ENCODE results near the gene ZNF823. TPM values are rescaled to one million over a fixed set of nuclear protein-coding genes. Genes with fewer than 3 reads are reported as not detected.
A peak's percentile ranks its signal among the peaks of the same experiment; 100 is the strongest.

Gene ZNF823
- total and polyA plus RNA-seq, 2 of the 13 experiments (the other 11 are each of a cell fraction or from before 2014, with no cell fraction given), result 5.7 to 11.7 TPM

DNA sequence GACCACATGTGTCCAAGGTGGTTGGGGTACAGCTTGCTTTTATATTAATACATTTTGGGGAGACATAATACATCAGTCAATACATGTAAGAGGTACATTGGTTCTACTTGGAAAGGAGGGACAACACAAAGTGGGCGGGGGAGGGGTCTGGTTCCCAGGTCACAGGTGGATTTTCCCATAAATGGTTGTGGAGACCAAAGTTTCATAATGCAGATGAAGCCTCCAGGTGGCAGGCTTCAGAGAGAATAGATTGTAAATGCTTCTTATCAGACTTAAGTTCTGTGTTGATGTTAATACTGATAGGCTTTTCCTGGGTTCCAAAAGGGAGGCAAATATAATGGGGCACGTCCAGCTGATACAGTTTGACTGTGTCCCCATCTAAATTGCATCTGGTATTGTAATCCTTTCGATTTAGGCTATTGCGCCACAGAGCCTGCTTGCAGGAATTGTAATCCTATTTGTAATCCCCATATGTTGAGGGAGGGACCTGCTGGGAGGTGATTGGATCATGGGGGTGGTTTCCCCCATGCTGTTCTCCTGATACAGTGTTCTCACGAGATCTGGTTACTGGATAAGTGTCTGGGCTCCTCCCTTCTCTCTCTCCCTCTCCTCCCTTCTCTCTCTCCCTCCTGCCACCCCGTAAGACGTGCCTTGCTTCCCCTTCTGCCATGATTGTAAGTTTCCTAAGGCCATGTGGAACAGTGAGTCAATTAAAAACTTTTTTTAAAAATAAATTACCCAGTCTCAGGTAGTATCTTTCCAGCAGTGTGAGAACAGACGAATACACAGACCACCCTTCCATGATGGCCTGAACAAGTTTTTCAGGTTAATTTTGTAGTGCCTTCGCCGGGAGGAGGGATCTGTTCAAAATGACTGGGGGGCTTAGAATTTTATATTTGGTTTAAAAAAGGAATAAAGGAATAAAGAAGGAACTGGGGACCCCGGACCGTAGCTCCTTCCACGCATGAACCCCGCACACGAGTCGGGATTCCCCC, 44.9 kb downstream of the ZNF823 start (continued):
- TF ChIP-seq MLLT10 (CRISPR knock-in tag; IDR thresholded peaks at IDR 0.05) (no peak), ONECUT2 (CRISPR knock-in tag; IDR thresholded peaks at IDR 0.05) (no peak), ZNF644 (CRISPR knock-in tag; IDR thresholded peaks at IDR 0.05; ENCODE audit: low read depth) (no peak), MXI1 (IDR thresholded peaks at IDR 0.05; ENCODE audit: borderline replicate concordance, low read depth, low read length) (no peak), MIER2 (CRISPR knock-in tag; IDR thresholded peaks at IDR 0.05) (no peak), SP5 (CRISPR knock-in tag; IDR thresholded peaks at IDR 0.05; ENCODE audit: borderline replicate concordance, low read depth) (peak; percentile 49; the same call in 1 of the 2 replicates), MYC (CRISPR knock-in tag; IDR thresholded peaks at IDR 0.05; ENCODE audit: borderline replicate concordance) (no peak), ZNF431 (CRISPR knock-in tag; IDR thresholded peaks at IDR 0.05; ENCODE audit: borderline replicate concordance, low read depth) (peak; percentile 95; the same call in 1 of the 2 replicates), ETV5 (CRISPR knock-in tag; IDR thresholded peaks at IDR 0.05; ENCODE audit: borderline replicate concordance) (no peak), KLF15 (CRISPR knock-in tag; IDR thresholded peaks at IDR 0.05; ENCODE audit: borderline replicate concordance) (no peak), GATAD2A (CRISPR knock-in tag; IDR thresholded peaks at IDR 0.05) (0 out of 2 replicates have a peak, but pooled peaks have one; percentile 21), SMC3 (IDR thresholded peaks at IDR 0.05; ENCODE audit: low read length) (no peak; the same call in 1 of the 2 replicates), ZMYM4 (CRISPR knock-in tag; IDR thresholded peaks at IDR 0.05) (peak; percentile 80), ZFP41 (CRISPR knock-in tag; IDR thresholded peaks at IDR 0.05; ENCODE audit: borderline replicate concordance) (no peak), ZNF124 (CRISPR knock-in tag; IDR thresholded peaks at IDR 0.05) (no peak), NR2C2 (CRISPR knock-in tag; IDR thresholded peaks at IDR 0.05; ENCODE audit: borderline replicate concordance) (no peak), NCOA5 (CRISPR knock-in tag; IDR thresholded peaks at IDR 0.05) (no peak), ATM (IDR thresholded peaks at IDR 0.05; ENCODE audit: borderline replicate concordance) (no peak), ZNF20 (CRISPR knock-in tag; IDR thresholded peaks at IDR 0.05) (no peak), CEBPB (IDR thresholded peaks at IDR 0.05; ENCODE audit: borderline replicate concordance, low read depth, low read length) (peak; percentile 91), SMAD9 (CRISPR knock-in tag; IDR thresholded peaks at IDR 0.05) (no peak), FOXK1 (CRISPR knock-in tag; IDR thresholded peaks at IDR 0.05; ENCODE audit: borderline replicate concordance, low read depth) (0 out of 2 replicates have a peak, but pooled peaks have one; percentile 29)
- TF ChIP-seq, protein P1, sequence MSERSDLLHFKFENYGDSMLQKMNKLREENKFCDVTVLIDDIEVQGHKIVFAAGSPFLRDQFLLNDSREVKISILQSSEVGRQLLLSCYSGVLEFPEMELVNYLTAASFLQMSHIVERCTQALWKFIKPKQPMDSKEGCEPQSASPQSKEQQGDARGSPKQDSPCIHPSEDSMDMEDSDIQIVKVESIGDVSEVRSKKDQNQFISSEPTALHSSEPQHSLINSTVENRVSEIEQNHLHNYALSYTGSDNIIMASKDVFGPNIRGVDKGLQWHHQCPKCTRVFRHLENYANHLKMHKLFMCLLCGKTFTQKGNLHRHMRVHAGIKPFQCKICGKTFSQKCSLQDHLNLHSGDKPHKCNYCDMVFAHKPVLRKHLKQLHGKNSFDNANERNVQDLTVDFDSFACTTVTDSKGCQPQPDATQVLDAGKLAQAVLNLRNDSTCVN (CRISPR knock-in tag; IDR thresholded peaks at IDR 0.05; ENCODE audit: borderline replicate concordance), result no peak
- TF ChIP-seq, protein P2, sequence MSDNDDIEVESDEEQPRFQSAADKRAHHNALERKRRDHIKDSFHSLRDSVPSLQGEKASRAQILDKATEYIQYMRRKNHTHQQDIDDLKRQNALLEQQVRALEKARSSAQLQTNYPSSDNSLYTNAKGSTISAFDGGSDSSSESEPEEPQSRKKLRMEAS (IDR thresholded peaks at IDR 0.05), result no peak
- TF ChIP-seq, protein P3, sequence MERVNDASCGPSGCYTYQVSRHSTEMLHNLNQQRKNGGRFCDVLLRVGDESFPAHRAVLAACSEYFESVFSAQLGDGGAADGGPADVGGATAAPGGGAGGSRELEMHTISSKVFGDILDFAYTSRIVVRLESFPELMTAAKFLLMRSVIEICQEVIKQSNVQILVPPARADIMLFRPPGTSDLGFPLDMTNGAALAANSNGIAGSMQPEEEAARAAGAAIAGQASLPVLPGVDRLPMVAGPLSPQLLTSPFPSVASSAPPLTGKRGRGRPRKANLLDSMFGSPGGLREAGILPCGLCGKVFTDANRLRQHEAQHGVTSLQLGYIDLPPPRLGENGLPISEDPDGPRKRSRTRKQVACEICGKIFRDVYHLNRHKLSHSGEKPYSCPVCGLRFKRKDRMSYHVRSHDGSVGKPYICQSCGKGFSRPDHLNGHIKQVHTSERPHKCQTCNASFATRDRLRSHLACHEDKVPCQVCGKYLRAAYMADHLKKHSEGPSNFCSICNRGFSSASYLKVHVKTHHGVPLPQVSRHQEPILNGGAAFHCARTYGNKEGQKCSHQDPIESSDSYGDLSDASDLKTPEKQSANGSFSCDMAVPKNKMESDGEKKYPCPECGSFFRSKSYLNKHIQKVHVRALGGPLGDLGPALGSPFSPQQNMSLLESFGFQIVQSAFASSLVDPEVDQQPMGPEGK (CRISPR knock-in tag; IDR thresholded peaks at IDR 0.05), result peak; percentile 61
- TF ChIP-seq, protein P4, sequence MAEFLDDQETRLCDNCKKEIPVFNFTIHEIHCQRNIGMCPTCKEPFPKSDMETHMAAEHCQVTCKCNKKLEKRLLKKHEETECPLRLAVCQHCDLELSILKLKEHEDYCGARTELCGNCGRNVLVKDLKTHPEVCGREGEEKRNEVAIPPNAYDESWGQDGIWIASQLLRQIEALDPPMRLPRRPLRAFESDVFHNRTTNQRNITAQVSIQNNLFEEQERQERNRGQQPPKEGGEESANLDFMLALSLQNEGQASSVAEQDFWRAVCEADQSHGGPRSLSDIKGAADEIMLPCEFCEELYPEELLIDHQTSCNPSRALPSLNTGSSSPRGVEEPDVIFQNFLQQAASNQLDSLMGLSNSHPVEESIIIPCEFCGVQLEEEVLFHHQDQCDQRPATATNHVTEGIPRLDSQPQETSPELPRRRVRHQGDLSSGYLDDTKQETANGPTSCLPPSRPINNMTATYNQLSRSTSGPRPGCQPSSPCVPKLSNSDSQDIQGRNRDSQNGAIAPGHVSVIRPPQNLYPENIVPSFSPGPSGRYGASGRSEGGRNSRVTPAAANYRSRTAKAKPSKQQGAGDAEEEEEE (CRISPR knock-in tag; IDR thresholded peaks at IDR 0.05; ENCODE audit: borderline replicate concordance), result no peak
